ENCODE data around the gene HHLA2. TPM values are rescaled to one million over a fixed set of nuclear protein-coding genes. Genes with fewer than 3 reads are reported as not detected.

The HHLA2 gene
- total RNA-seq, 2 experiments from 2014 or later = 0.36 TPM

GRCh38 chr3:108401836-108402235 is 105.5 kb downstream of the HHLA2 start:
- ATAC-seq (ENCODE audit: poor library complexity) = no peak
- H3K4me3 ChIP-seq (ENCODE audit: low read length) = no peak overlapping the region
- peaks cover 0 to 4% of the 10 kb centered on the region in 2 experiments for H3K27me3 ChIP-seq (ENCODE audit: control insufficient read depth in 1 of 2, insufficient read depth in 2 of 2, low read length in 2 of 2)
- no peaks in the 10 kb centered on the region for H3K36me3 ChIP-seq (ENCODE audit: insufficient read depth, low read length)
- no peaks in the 10 kb centered on the region for H3K4me1 ChIP-seq (ENCODE audit: insufficient read depth, low read length)
- POLR2A ChIA-PET = no interaction called here
- Mint-ChIP-seq H3K27me3 (no peaks in the 10 kb centered on the region), H3K36me3 (ENCODE audit: low read depth) (no peaks in the 10 kb centered on the region), H3K4me1 (ENCODE audit: low read depth) (no peaks in the 10 kb centered on the region), H3K27ac (no peak overlapping the region), H3K4me3 (no peak overlapping the region), H3K9me3 (peaks cover 4% of the 10 kb centered on the region)
- no peak for DNase-seq
- no peak overlapping the region for H3K27ac ChIP-seq (ENCODE audit: low read depth in 1 of 2, low read length in 2 of 2)
- CTCF ChIA-PET = interaction anchor here (1.0 kb wide), 1 partner anchor 18 kb away, joined by 3 read pairs; no protein-coding TSS in a partner anchor
- no peak for TF ChIP-seq CTCF (IDR thresholded peaks at IDR 0.05)
- H3K9me3 ChIP-seq (ENCODE audit: control insufficient read depth in 1 of 2, insufficient read depth in 1 of 2, low read length in 2 of 2) = no peaks in the 10 kb centered on the region
- intact Hi-C loops (cut with DNase I, micrococcal nuclease) = loop anchor here (10.0 kb wide), 4 partner anchors 347 to 727 kb away; no protein-coding TSS in a partner anchor

GRCh38 chr3:108403198-108403597 is 106.8 kb downstream of the HHLA2 start:
- H3K4me1 ChIP-seq (ENCODE audit: insufficient read depth, low read length) = no peaks in the 10 kb centered on the region
- Mint-ChIP-seq H3K9me3 (peaks cover 4% of the 10 kb centered on the region), H3K27ac (no peak overlapping the region), H3K4me3 (no peak overlapping the region), H3K36me3 (ENCODE audit: low read depth) (no peaks in the 10 kb centered on the region), H3K4me1 (ENCODE audit: low read depth) (no peaks in the 10 kb centered on the region), H3K27me3 (no peaks in the 10 kb centered on the region)
- no peak for ATAC-seq (ENCODE audit: poor library complexity)
- no peaks in the 10 kb centered on the region for H3K36me3 ChIP-seq (ENCODE audit: insufficient read depth, low read length)
- no peak for DNase-seq
- intact Hi-C loops (cut with DNase I, micrococcal nuclease) = loop anchor here (10.0 kb wide), 4 partner anchors 348 to 728 kb away; no protein-coding TSS in a partner anchor
- no peak for TF ChIP-seq CTCF (IDR thresholded peaks at IDR 0.05)
- no peak overlapping the region for H3K4me3 ChIP-seq (ENCODE audit: low read length)
- ChIA-PET CTCF (interaction anchor here (1.7 kb wide), 1 partner anchor 7 kb away, joined by 4 read pairs; no protein-coding TSS in a partner anchor), POLR2A (no interaction called here)
- no peaks in the 10 kb centered on the region for H3K9me3 ChIP-seq (ENCODE audit: control insufficient read depth in 1 of 2, insufficient read depth in 1 of 2, low read length in 2 of 2)
- H3K27me3 ChIP-seq (ENCODE audit: control insufficient read depth in 1 of 2, insufficient read depth in 2 of 2, low read length in 2 of 2) = no peaks in the 10 kb centered on the region
- no peak overlapping the region for H3K27ac ChIP-seq (ENCODE audit: low read depth in 1 of 2, low read length in 2 of 2)

- no peak for ATAC-seq (ENCODE audit: poor library complexity)
- H3K27ac Mint-ChIP-seq = no peak overlapping the region
- Histone ChIP-seq H3K4me1 (ENCODE audit: insufficient read depth, low read length) (no peaks in the 10 kb centered on the region), H3K27me3 (ENCODE audit: control insufficient read depth in 1 of 2, insufficient read depth in 2 of 2, low read length in 2 of 2) (no peaks in the 10 kb centered on the region), H3K36me3 (ENCODE audit: insufficient read depth, low read length) (no peaks in the 10 kb centered on the region), H3K9me3 (ENCODE audit: control insufficient read depth in 1 of 2, insufficient read depth in 1 of 2, low read length in 2 of 2) (no peaks in the 10 kb centered on the region), H3K27ac (ENCODE audit: low read depth in 1 of 2, low read length in 2 of 2) (no peak overlapping the region), H3K4me3 (ENCODE audit: low read length) (no peak overlapping the region)
- POLR2A ChIA-PET = interaction anchor here (1.3 kb wide), 1 partner anchor 179 kb away, joined by 3 read pairs; no protein-coding TSS in a partner anchor
- TF ChIP-seq CTCF (IDR thresholded peaks at IDR 0.05) = no peak
- H3K9me3 Mint-ChIP-seq = peaks cover 4% of the 10 kb centered on the region
- no peaks in the 10 kb centered on the region for H3K36me3 Mint-ChIP-seq (ENCODE audit: low read depth)
- no peaks in the 10 kb centered on the region for H3K4me1 Mint-ChIP-seq (ENCODE audit: low read depth)
- no peak overlapping the region for H3K4me3 Mint-ChIP-seq
- intact Hi-C loops (cut with DNase I, micrococcal nuclease) = loop anchor here (10.0 kb wide), 4 partner anchors 349 to 729 kb away; no protein-coding TSS in a partner anchor
- H3K27me3 Mint-ChIP-seq = no peaks in the 10 kb centered on the region
- DNase-seq = no peak
- CTCF ChIA-PET = interaction anchor here (1.7 kb wide), 1 partner anchor 8 kb away, joined by 4 read pairs; no protein-coding TSS in a partner anchor
Observed at GRCh38 chr3:108403686-108404345, 107.5 kb downstream of the HHLA2 start.

Measured in CD4-positive, alpha-beta T cell (primary cell).